T-helper 2 cell (primary cell): Measurements from ENCODE around the gene BIRC3.

ENCODE experiments used
- DNase-seq, 5 experiments: peaks; one replicate each; pipeline versions ENCODE4 v3.0.0 to v3.0.0-alpha.2; 2012 to 2022

The BIRC3 gene

GRCh38 chr11:102377891-102378290, 60.6 kb downstream of the BIRC3 start:
- no peak for DNase-seq

GRCh38 chr11:102378818-102379217, 61.5 kb downstream of the BIRC3 start:
- no peak for DNase-seq

GRCh38 chr11:102382384-102382783, 65.1 kb downstream of the BIRC3 start:
- no peak for DNase-seq

GRCh38 chr11:102383839-102384238, 66.6 kb downstream of the BIRC3 start:
- no peak for DNase-seq

- DNase-seq = no peak
Observed at GRCh38 chr11:102384419-102385079, 67.3 kb downstream of the BIRC3 start.

GRCh38 chr11:102385085-102386007, 68.1 kb downstream of the BIRC3 start:
- no peak for DNase-seq

GRCh38 chr11:102386136-102386734, 69.0 kb downstream of the BIRC3 start:
- no peak for DNase-seq

- no peak for DNase-seq
Observed at GRCh38 chr11:102387043-102387781, 69.9 kb downstream of the BIRC3 start.
